Measurements from ENCODE around the gene TMED1. TPM values are rescaled to one million over a fixed set of nuclear protein-coding genes. Genes with fewer than 3 reads are reported as not detected.

Gene TMED1
- total and polyA plus RNA-seq, 9 of the 15 experiments (the other 6 are each of a cell fraction or from before 2014, with no cell fraction given), result 0.86 to 30.2 (median 23.5) TPM

GRCh38 chr19:10812902-10813404 lies 23.1 kb downstream of the TMED1 start (continued):
- TF ChIP-seq WHSC1 (IDR thresholded peaks at IDR 0.05; ENCODE audit: low read length) (no peak), TCF7 (IDR thresholded peaks at IDR 0.05; ENCODE audit: borderline replicate concordance) (no peak), LCOR (CRISPR knock-in tag; IDR thresholded peaks at IDR 0.05) (no peak), ZNF212 (CRISPR knock-in tag; IDR thresholded peaks at IDR 0.05) (no peak), ZFP36 (IDR thresholded peaks at IDR 0.05; ENCODE audit: low read depth, low read length, partially characterized antibody) (no peak), PKNOX1 (IDR thresholded peaks at IDR 0.05) (no peak), COPS2 (conservative IDR thresholded peaks at IDR 0.05) (no peak), NFIC (IDR thresholded peaks at IDR 0.05) (peak; percentile 19), BACH1 (tag; IDR thresholded peaks at IDR 0.05) (peak; percentile 97), ZBTB12 (CRISPR knock-in tag; IDR thresholded peaks at IDR 0.05) (peak; percentile 44; the same call in 1 of the 2 replicates), NR4A1 (CRISPR knock-in tag; IDR thresholded peaks at IDR 0.05) (peak; percentile 75; the same call in 1 of the 2 replicates), NR4A1 (tag; IDR thresholded peaks at IDR 0.05) (no peak), ZBTB17 (CRISPR knock-in tag; IDR thresholded peaks at IDR 0.05) (peak; percentile 92), SNIP1 (IDR thresholded peaks at IDR 0.05; ENCODE audit: low read depth) (no peak), FOSL1 (tag; conservative IDR thresholded peaks at IDR 0.05) (peak; percentile 67), ZNF699 (CRISPR knock-in tag; IDR thresholded peaks at IDR 0.05; ENCODE audit: insufficient replicate concordance) (no peak), RREB1 (CRISPR knock-in tag; IDR thresholded peaks at IDR 0.05) (peak; percentile 48; the same call in 1 of the 2 replicates), CBX1 (IDR thresholded peaks at IDR 0.05; ENCODE audit: low read depth) (peak; percentile 25; the same call in 1 of the 2 replicates), ELF4 (CRISPR knock-in tag; IDR thresholded peaks at IDR 0.05) (peak; percentile 55; the same call in 1 of the 2 replicates)

All from K562 (cell line).